IPS-15b (cell line): ENCODE measurements around the gene CEP131.

ENCODE experiments used
- H3K27me3 ChIP-seq: one replicate; pipeline ENCODE4 v1.6.1; 2013; ENCODE audit warnings: low read length; ENCODE audit not compliant: control insufficient read depth, insufficient read depth
- H3K36me3 ChIP-seq: one replicate; pipeline ENCODE4 v1.6.1; 2013; ENCODE audit warnings: low read length; ENCODE audit not compliant: control insufficient read depth, insufficient read depth
- H3K4me1 ChIP-seq: one replicate; pipeline ENCODE4 v1.6.1; 2013; ENCODE audit warnings: mild to moderate bottlenecking, low read length; ENCODE audit not compliant: control insufficient read depth, insufficient read depth
- H3K4me3 ChIP-seq: one replicate; pipeline ENCODE4 v1.5.1; 2013; ENCODE audit warnings: low read depth, low read length
- H3K9ac ChIP-seq: one replicate; pipeline ENCODE4 v1.6.1; 2013; ENCODE audit warnings: low read depth, mild to moderate bottlenecking, low read length
- H3K9me3 ChIP-seq: one replicate; pipeline ENCODE4 v1.6.1; 2013; ENCODE audit warnings: mild to moderate bottlenecking, low read length; ENCODE audit not compliant: control insufficient read depth, insufficient read depth

CEP131 gene

DNA sequence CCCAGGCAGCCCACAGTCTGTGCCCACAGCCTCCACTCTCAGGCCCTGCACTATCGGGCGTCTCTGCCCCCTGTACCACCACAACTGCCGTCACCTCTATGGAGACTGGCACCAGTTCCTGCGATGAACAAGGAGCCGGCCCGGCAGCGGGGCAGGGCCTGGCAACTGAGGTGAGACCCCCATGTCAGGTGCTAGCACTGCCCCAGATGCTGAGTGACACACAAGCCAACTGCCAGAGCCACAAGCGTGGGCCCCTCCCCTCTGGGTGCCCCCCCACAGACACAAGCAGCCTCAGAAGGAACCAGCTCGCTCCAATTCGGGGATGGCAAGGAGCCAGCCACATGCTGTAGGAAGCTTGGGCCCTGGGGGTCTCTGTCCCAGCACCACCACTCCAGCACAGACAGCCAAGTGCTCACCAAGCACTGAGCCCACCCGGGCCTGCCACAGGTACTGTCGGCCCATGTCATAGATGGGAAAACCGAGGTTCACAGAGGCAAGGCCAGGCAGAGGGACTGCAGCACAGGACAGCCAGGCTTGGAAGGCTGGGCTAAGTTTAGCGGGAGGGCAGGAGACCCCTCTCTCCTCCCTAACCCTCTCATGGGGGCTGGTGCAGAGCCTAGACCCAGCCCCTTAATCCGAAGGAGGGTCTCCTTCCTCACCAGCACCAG, 58.9 kb downstream of the CEP131 start:
- H3K36me3 ChIP-seq: no peaks in the 10 kb centered on the region
- no peaks in the 10 kb centered on the region for H3K4me1 ChIP-seq
- no peaks in the 10 kb centered on the region for H3K27me3 ChIP-seq
- H3K4me3 ChIP-seq: no peak overlapping the region
- no peaks in the 10 kb centered on the region for H3K9me3 ChIP-seq
- no peak overlapping the region for H3K9ac ChIP-seq

DNA sequence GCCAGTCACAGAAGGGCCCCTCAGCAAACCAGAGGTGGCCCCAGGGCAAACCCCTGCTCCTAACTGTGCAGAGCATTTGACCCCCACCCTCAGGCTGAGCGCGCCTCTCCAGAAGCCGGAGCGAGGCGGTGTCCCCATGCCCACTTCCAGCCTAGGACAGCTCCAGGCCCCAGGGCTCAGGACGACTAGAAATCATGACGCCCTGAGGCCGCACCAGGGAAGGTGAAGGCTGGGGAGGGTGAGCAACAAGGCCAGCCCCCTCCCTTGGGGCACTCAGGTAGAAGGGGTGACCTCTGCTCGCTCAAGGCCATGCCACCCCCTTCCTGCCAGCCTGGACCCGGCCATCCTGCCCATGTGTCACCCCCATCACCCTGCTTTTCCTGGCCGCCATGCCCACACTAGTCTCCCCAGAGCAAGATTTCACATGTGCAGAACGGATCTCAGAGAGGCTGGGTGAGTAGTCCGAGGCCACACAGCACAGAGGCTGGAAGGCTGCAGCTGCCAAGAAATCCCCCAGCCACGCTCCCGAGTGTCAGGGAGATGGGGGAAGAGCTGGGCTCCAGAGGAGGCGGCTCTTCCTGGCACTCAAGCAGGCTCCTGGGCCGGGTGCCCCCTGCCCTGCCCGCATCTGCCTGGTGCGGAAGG, 59.6 kb downstream of the CEP131 start:
- Histone ChIP-seq H3K27me3 (no peaks in the 10 kb centered on the region), H3K9me3 (no peaks in the 10 kb centered on the region), H3K36me3 (no peaks in the 10 kb centered on the region), H3K9ac (no peak overlapping the region), H3K4me1 (no peaks in the 10 kb centered on the region), H3K4me3 (no peak overlapping the region)

DNA sequence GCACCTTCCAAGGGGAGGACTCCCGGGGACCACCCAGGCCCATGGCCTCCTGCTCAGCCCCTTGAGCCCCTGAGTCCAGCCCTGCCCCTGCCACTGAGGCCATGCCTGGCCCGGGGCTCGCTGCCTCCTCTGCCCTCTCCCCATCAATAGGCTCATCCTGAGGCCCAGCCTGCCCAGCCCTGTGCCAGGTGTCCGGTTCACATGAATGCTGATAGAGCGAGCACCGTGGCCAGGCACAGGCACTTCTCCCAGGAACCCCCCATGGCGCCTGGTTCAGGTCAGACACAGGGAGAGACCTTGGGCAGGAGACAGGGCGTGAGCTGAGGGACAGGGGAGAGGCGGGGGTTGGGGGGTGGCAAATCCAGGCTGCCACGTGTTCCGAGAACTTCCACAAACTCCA, 60.3 kb downstream of the CEP131 start:
- Histone ChIP-seq H3K4me3 (no peak overlapping the region), H3K27me3 (no peaks in the 10 kb centered on the region), H3K36me3 (no peaks in the 10 kb centered on the region), H3K4me1 (no peaks in the 10 kb centered on the region), H3K9ac (no peak overlapping the region), H3K9me3 (no peaks in the 10 kb centered on the region)

- Histone ChIP-seq H3K27me3 (no peaks in the 10 kb centered on the region), H3K9ac (no peak overlapping the region), H3K4me3 (no peak overlapping the region), H3K4me1 (no peaks in the 10 kb centered on the region), H3K36me3 (no peaks in the 10 kb centered on the region), H3K9me3 (no peaks in the 10 kb centered on the region)
Measured at GRCh38 chr17:81161972-81162371, 60.8 kb downstream of the CEP131 start.

- no peak overlapping the region for H3K4me3 ChIP-seq
- H3K9me3 ChIP-seq: no peaks in the 10 kb centered on the region
- H3K36me3 ChIP-seq: no peaks in the 10 kb centered on the region
- H3K9ac ChIP-seq: no peak overlapping the region
- no peaks in the 10 kb centered on the region for H3K4me1 ChIP-seq
- no peaks in the 10 kb centered on the region for H3K27me3 ChIP-seq
Measured at GRCh38 chr17:81161536-81161935, 61.2 kb downstream of the CEP131 start.

- Histone ChIP-seq H3K9me3 (no peaks in the 10 kb centered on the region), H3K36me3 (no peaks in the 10 kb centered on the region), H3K27me3 (no peaks in the 10 kb centered on the region), H3K9ac (no peak overlapping the region), H3K4me1 (no peaks in the 10 kb centered on the region), H3K4me3 (no peak overlapping the region)
Measured at GRCh38 chr17:81160747-81161453, 61.9 kb downstream of the CEP131 start.

GRCh38 chr17:81160306-81160705, 62.5 kb downstream of the CEP131 start:
- Histone ChIP-seq H3K9ac (no peak overlapping the region), H3K36me3 (no peaks in the 10 kb centered on the region), H3K4me3 (no peak overlapping the region), H3K27me3 (no peaks in the 10 kb centered on the region), H3K4me1 (no peaks in the 10 kb centered on the region), H3K9me3 (no peaks in the 10 kb centered on the region)

DNA sequence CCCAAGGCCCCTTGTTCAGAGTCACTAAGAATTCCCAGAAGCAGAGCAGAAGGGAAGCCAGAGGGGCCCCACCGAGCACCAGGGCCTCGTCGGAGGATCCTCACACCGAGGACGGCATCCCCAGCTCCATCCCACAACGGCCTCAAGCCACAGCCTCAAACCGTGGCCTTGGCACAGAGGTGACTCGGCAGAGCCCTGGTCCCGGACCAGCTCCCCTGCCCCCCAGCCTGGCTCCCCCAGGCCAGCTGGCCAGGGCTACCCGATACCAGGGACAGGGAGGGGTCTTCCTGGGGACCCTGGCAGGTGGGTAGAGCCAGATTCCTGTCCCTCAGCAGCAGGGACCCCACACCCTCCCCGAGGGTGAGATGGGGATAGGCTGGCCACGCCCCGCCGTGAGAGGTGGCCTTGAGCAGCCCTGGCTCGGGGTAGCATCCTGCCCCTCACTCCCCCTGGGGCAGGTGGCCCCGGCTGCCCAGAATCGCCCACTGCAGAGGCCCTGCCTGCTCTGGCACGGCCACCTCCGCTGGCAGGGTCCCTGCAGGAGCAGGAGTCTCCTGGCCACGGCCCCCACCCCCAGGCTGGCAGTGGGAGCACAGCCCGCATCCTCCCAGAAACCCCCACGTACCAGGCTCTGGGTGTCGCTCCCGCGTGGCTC, 63.0 kb downstream of the CEP131 start:
- no peak overlapping the region for H3K4me3 ChIP-seq
- no peaks in the 10 kb centered on the region for H3K36me3 ChIP-seq
- no peaks in the 10 kb centered on the region for H3K27me3 ChIP-seq
- H3K4me1 ChIP-seq: no peaks in the 10 kb centered on the region
- H3K9me3 ChIP-seq: no peaks in the 10 kb centered on the region
- no peak overlapping the region for H3K9ac ChIP-seq

- H3K4me3 ChIP-seq: no peak overlapping the region
- no peak overlapping the region for H3K9ac ChIP-seq
- H3K4me1 ChIP-seq: no peaks in the 10 kb centered on the region
- H3K27me3 ChIP-seq: no peaks in the 10 kb centered on the region
- H3K9me3 ChIP-seq: no peaks in the 10 kb centered on the region
- no peaks in the 10 kb centered on the region for H3K36me3 ChIP-seq
Measured at GRCh38 chr17:81158688-81159590, 63.8 kb downstream of the CEP131 start.

DNA sequence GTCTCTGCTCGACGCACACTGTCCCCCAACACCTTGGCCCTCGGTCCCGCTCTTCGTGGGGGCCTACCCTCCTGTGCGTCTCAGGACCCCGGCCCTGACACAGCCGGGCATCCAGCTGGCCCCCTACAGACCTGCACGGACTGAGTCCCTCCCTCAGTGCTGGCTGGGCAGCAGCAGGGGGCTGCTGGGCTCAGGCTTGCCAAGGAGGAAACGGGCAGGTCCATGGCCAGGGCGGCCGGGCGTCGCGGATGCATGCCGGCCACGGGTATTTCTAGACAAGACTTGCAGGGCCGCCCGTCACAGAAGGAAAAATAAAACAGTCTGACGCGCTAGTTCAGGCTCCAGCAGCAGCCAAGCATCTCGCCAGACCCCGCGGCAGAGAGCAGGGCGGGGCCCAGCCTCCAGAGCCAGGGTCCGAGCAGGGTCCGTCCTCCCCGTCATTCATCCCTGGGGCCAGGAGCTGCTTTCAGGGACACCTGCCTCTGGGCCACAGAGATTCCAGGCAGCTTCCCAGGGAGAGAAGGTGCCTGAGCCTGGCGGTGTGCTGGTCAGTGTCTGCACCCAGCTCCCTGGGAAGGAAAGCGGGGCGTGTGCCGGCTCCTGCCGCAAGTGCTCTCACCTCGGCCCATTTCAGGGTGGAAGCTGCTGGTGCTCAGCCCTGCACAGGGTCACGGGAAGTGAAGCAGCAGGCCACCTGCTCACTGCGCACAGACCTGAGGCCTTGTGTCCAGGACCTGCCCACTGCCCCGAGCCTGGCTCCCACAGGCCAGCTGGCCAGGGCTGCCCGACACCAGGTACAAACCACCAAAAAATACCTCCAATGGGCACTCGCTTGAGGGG, 64.7 kb downstream of the CEP131 start:
- no peaks in the 10 kb centered on the region for H3K36me3 ChIP-seq
- no peak overlapping the region for H3K9ac ChIP-seq
- no peaks in the 10 kb centered on the region for H3K9me3 ChIP-seq
- no peaks in the 10 kb centered on the region for H3K4me1 ChIP-seq
- H3K4me3 ChIP-seq: no peak overlapping the region
- H3K27me3 ChIP-seq: no peaks in the 10 kb centered on the region
